A673 (cell line): ENCODE data around the gene VDR. TPM values are rescaled to one million over a fixed set of nuclear protein-coding genes. Genes with fewer than 3 reads are reported as not detected.

Source experiments
- BruUV-seq: library from RNA; stranded (reverse); fragments of 400-500 nt; replicated peaks from 2 replicates; lab custom pipeline; 2021; lab: Mats Ljungman, UMichigan
- CTCF ChIA-PET: fragments of 300-600 bp; sonication (Branson Sonifier 250); formaldehyde crosslinking; loops from one replicate; lab custom pipeline; 2022; ENCODE audit warnings: antibody characterized with exemption; lab: Charles Lee
- POLR2A ChIA-PET: fragments of 300-600 bp; sonication (Branson Sonifier 250); formaldehyde crosslinking; loops from one replicate; lab custom pipeline; 2022; ENCODE audit warnings: antibody characterized with exemption; ENCODE audit not compliant: low non-redundant PET; lab: Charles Lee
- DNase-seq: peaks from one replicate; pipeline ENCODE4 v3.0.0-alpha.2; 2015; ENCODE audit warnings: low spot score
- H3K27ac ChIP-seq: fragments of 200-600 bp; sonication (generic); 2 replicates; pipeline ENCODE4 v1.5.1; 2016; ENCODE audit warnings: mixed run types, low read depth, mild to moderate bottlenecking, mixed read lengths, antibody characterized with exemption, low read length; ENCODE audit not compliant: poor library complexity, severe bottlenecking
- H3K27me3 ChIP-seq: fragments of 200-600 bp; sonication (generic); replicated peaks from 2 replicates; pipeline ENCODE4 v1.6.1; 2017; ENCODE audit warnings: mixed run types, low read depth, mild to moderate bottlenecking, mixed read lengths, antibody characterized with exemption, low read length; ENCODE audit not compliant: insufficient read depth, poor library complexity
- H3K36me3 ChIP-seq: fragments of 200-600 bp; sonication (generic); 2 replicates; pipeline ENCODE4 v1.6.1; 2016; ENCODE audit warnings: mixed run types, mild to moderate bottlenecking, mixed read lengths, antibody characterized with exemption, low read length; ENCODE audit not compliant: insufficient read depth, poor library complexity, severe bottlenecking
- H3K4me1 ChIP-seq: fragments of 200-600 bp; sonication (generic); 2 replicates; pipeline ENCODE4 v1.6.1; 2017; ENCODE audit warnings: mixed run types, mild to moderate bottlenecking, mixed read lengths, antibody characterized with exemption, low read length; ENCODE audit not compliant: insufficient read depth, poor library complexity, severe bottlenecking
- H3K4me3 ChIP-seq: fragments of 200-600 bp; sonication (generic); 2 replicates; pipeline ENCODE4 v1.5.1; 2016; ENCODE audit warnings: low read depth, mixed run types, mild to moderate bottlenecking, mixed read lengths, low read length; ENCODE audit not compliant: poor library complexity, severe bottlenecking
- H3K9me3 ChIP-seq: fragments of 200-600 bp; sonication (generic); 2 replicates; pipeline ENCODE4 v1.6.1; 2016; ENCODE audit warnings: mixed run types, low read depth, mild to moderate bottlenecking, mixed read lengths, antibody characterized with exemption, low read length; ENCODE audit not compliant: poor library complexity, severe bottlenecking
- CTCF ChIP-seq: fragments of 300-800, 200-600 bp; sonication (generic); conservative IDR thresholded peaks from 2 replicates; pipeline ENCODE4 v1.5.1; 2017; ENCODE audit warnings: low read depth, mild to moderate bottlenecking, antibody characterized with exemption, low read length, moderate library complexity, mixed read lengths
- EZH2 ChIP-seq: fragments of 200-600 bp; sonication (generic); IDR thresholded peaks from 2 replicates; pipeline ENCODE4 v1.6.1; 2017; ENCODE audit warnings: borderline replicate concordance, low read depth, mild to moderate bottlenecking, mixed read lengths, antibody characterized with exemption, low read length; ENCODE audit not compliant: poor library complexity, severe bottlenecking
- intact Hi-C: fragments of 100-400 bp; cut with micrococcal nuclease; formaldehyde crosslinking; loops from one replicate; pipeline ENCODE4 v1.10.0; 2022; ENCODE audit not compliant: unreplicated experiment
- total RNA-seq: library from RNA; stranded (reverse); gene quantifications from 2 replicates; pipeline ENCODE4 v1.2.3, GENCODE V29; 2021

Gene VDR
- total RNA-seq, 1 experiment from 2014 or later: 0.43 TPM

- no peaks in the 10 kb centered on the region for H3K27me3 ChIP-seq
- no peaks in the 10 kb centered on the region for H3K9me3 ChIP-seq
- ChIA-PET POLR2A (no interaction called here), CTCF (no interaction called here)
- H3K4me3 ChIP-seq: no peak overlapping the region
- no peaks in the 10 kb centered on the region for H3K36me3 ChIP-seq
- intact Hi-C loops: no loop called here
- DNase-seq: no peak
- BruUV-seq: no TSS peak
- TF ChIP-seq EZH2: no peak
- TF ChIP-seq CTCF: 0 out of 2 replicates have a peak, but pooled peaks have one; percentile 10
- no peaks in the 10 kb centered on the region for H3K4me1 ChIP-seq
- H3K27ac ChIP-seq: no peak overlapping the region
Measured at GRCh38 chr12:47870175-47870781, 34.5 kb downstream of the VDR start.

- H3K27ac ChIP-seq: no peak overlapping the region
- no peaks in the 10 kb centered on the region for H3K36me3 ChIP-seq
- intact Hi-C loops: no loop called here
- CTCF ChIA-PET: no interaction called here
- no peaks in the 10 kb centered on the region for H3K27me3 ChIP-seq
- H3K9me3 ChIP-seq: no peaks in the 10 kb centered on the region
- no peak for DNase-seq
- POLR2A ChIA-PET: no interaction called here
- BruUV-seq: no TSS peak
- no peak for TF ChIP-seq EZH2
- TF ChIP-seq CTCF: no peak
- no peak overlapping the region for H3K4me3 ChIP-seq
- no peaks in the 10 kb centered on the region for H3K4me1 ChIP-seq
Measured at GRCh38 chr12:47868552-47869031, 36.2 kb downstream of the VDR start.

- CTCF ChIA-PET: no interaction called here
- H3K4me1 ChIP-seq: no peaks in the 10 kb centered on the region
- TF ChIP-seq CTCF: no peak
- no peak for TF ChIP-seq EZH2
- H3K9me3 ChIP-seq: no peaks in the 10 kb centered on the region
- intact Hi-C loops: no loop called here
- no peak overlapping the region for H3K27ac ChIP-seq
- H3K4me3 ChIP-seq: no peak overlapping the region
- BruUV-seq: no TSS peak
- POLR2A ChIA-PET: no interaction called here
- H3K27me3 ChIP-seq: no peaks in the 10 kb centered on the region
- no peak for DNase-seq
- H3K36me3 ChIP-seq: no peaks in the 10 kb centered on the region
Measured at GRCh38 chr12:47868041-47868440, 36.8 kb downstream of the VDR start.
